GOT3 (cell line): ENCODE results near the gene SHISA2.
"Not testable (repeated sequence)": the region's sequence is repeated elsewhere in the genome, so short reads cannot be mapped to it uniquely, and the experiment has no call there.

Experiments
- DNase-seq: peaks from one replicate; lab custom pipeline; 2025; ENCODE audit warnings: mixed read lengths; lab: John Stamatoyannopoulos, UW

The SHISA2 gene

DNA sequence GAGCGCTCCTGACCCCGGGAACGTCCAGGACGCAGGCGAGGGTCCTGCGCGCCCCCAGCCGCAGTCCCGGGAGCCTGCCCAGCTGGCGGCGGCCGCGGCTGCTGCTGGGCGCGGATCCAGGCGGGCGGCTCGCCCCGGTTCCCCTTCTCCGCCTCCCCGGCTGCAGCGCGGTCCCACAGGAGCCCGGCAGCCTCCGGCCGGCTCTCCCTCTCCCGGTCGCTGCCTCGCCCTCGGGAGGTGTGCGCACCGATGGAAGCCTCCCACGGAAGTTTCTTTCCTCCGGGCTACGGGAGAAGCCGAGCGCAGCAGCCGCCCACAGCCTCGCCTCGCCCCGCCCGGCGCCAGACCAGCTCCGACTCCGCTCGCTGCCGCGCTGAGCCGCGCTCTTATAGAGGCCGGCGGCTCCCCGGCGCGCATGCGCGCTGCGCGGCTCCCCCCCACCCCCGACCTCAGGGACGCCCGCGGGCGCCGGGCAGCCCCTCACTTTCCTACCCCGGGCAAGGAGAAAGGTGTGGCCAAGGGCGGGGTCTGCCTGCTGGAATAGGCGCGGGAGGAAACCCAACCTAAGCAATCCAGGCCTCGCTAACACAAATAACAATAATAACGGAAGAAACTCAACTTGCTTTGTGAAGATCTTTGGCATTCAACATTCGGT is at the start of gene SHISA2:
Gene SHISA2, minus strand, starts transcription at position 360 of the 655 bp plus-strand sequence. CDS start 1,041 bp downstream, outside the sequence.
- DNase-seq = no peak

DNA sequence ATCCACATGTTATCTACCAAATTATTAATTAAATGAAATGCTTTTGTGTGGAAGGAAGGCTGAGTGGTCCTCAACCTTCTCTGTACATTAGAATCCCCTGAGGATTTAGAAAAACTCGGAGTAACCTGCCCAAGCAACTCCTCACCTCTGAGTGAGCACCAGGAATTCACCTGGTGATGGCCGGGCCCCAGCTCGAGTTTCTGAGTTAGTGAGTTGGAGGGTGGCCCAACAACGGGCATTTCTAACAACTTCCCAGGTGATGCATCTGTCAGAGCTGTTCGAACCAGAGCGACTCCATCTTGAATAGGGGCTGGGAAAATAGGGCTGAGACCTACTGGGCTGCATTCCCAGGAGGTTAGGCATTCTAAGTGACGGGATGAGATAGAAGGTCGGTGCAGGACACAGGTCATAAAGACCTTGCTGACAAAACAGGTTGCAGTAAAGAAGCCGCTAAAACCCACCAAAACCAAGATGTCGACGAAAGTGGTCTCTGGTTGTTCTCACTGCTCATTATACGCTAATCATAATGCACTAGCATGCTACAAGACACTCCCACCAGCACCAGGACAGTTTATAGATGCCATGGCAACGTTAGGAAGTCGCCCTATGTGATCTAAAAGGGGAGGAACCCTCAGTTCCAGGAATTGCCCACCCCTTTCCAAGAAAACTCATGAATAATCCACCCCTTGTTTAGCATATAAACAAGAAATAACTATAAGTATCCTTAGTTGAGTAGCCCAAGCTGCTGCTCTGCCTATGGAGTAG is 44.2 kb upstream of the SHISA2 start:
- DNase-seq = no peak

DNA sequence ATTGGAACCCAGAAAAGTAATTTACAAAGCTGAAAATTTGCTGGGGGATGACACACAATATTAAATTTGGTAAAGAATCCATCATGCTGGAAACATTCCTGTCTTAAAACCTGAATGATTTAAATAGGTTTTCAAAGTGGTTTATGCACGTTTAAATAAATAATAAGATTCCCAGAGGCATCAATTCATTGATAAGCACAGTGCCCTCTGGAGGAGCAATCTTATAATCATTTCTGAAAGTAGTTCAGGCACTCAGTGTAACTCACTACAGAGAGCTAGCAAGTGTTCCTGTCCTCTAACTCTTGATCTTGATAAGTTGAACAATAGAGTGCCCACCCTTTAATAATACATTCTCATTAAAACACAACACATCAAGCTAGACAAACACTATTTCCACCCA is 43.5 kb upstream of the SHISA2 start:
- DNase-seq = no peak

DNA sequence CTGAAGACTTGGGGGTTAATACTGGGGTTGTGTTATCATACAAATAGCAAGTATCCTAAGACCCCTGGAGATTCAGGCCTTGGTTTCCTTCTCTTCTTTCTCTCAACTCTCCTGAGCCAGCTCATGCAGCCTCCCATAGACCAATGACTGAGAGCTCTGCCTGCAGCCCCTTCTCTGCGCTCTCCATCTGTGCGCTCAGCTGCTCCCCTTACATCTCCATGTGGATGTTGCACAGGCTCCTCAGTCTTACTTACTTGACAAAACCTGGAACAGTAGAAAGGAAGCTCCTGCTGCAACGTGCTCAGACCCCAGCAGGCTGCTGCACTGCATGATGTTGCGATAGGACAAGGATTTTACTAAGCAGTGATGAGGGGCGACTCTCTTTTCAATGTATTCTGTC is 25.0 kb upstream of the SHISA2 start:
- DNase-seq = not testable (repeated sequence)

DNA sequence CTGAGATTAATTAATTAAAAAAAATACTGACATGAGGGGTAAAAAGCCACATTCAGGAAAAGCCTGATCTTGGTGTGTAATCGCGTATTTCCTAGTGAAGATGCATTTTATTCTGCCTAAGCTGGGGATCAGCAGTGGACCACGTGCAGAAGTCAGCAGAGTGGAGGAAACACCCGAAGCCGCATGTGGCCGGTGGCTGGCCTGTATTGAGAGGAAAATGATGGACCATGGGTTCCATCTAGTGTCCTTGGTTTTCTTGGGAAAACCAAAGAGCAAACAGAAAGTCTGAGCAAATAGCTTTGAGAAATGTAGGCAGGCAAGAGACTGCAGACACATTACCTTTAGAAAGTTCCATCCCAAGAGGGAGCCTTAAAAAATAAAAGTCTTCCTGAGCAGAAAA is 23.7 kb upstream of the SHISA2 start:
- no peak for DNase-seq

DNA sequence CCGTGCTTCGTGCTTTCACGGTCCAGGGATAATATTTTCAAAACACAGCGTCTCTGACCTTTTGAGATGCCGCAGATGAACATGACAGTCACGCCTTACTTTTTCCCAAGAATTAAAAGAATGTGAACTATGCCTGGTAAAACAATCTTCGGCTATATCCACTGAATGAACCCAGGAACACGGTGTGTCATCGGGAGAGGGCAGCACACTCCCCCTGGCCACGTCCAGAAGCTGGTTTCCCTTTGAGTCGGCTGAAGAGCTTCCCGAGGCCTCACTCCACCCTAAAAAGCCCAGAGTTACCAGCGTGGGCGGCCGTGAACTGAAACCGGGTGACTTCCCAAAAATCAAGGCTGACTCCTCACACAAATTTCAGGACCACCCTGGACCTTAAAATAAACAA is 22.9 kb upstream of the SHISA2 start:
- DNase-seq = no peak

DNA sequence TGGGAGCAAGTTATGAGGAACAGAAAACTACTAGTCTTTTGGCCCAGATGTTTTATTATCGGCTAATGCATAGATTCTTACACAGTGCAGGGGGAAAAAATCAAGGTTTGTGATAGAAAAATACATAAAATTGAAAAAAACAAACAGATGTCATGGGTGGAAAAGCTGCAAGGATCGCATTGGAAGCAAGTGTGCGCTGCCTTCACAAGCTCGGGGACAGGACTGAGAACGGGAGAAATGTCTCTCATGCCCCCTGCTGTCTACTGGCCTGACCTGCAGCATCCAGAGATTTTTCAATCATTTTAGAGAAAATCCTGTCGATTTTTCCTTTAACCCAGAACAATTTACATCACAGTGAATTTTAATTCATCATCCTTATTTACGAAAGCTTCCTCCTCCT is 20.5 kb upstream of the SHISA2 start:
- DNase-seq = not testable (repeated sequence)

DNA sequence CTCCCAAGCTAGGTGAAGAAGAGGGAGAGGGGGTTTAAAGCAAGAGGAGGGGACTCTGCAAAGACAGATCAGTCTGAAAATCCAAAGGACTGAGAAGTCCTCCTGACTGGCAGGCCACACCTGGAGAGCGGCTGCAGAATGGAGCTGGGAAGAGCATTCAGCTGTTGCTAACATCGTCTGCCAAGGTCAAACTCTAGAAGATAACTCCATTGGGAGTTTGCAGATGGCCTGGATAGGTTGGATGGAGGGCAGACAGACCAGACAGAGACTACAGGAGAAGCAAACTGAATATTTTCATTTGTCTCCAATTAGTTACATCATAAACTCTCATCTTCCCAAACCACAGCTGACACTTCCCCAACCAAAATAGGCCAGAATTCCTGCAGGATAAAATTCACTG is 19.9 kb upstream of the SHISA2 start:
- no peak for DNase-seq

DNA sequence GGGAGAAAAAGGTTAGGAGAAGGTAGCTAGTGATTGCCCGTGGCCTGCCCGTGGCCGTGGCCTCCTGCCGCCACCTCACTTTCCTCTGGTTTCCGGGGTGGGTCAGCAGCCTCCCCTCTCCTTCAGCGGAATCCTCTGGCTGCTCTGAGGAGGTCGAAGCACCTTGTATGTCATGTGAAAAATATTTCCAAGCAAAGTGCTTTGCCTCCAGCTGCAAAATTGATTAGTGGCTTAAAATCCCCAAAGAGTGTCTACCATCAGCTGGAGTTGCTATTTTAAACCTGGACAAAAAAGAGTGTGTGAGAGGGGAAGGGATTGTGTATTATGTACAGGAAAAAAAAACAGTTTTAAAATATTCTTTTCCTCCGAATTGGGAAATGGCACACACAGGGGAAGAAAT is 17.8 kb upstream of the SHISA2 start:
- DNase-seq = not testable (repeated sequence)

DNA sequence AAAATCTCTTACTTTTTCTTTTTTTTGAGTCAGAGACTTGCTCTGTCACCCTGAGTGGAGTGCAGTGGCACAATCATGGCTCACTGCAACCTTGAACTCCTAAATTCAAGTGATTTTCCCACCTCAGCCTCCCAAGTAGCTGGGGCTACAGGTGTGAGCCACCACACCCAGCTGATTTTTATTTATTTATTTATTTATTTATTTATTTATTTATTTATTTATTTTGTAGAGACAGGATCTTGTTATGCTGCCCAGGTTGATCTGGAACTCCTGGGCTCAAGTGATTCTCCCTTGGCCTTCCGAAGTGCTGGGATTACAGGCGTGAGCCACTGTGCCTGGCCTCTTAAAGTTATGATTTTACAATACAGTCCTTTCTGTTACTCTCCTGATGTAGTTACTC is 16.6 kb upstream of the SHISA2 start:
- not testable (repeated sequence) for DNase-seq

DNA sequence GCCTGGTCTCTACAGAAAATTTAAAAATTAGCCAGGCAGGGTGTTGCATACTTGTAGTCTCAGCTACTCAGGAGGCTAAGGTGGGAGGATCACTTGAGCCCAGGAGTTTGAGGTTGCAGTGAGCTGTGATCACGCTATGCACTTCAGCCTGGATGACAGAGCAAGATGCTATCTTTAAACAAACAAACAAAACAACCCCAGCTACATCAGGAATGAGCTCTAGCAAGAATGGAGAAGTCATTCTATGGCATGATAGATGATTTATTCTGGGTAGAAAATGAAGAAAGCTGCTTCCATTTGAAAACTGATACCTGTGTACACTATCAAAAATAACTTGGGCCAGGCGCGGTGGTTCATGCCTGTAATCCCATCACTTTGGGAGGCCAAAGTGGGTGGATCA is 15.8 kb upstream of the SHISA2 start:
- DNase-seq = no peak

DNA sequence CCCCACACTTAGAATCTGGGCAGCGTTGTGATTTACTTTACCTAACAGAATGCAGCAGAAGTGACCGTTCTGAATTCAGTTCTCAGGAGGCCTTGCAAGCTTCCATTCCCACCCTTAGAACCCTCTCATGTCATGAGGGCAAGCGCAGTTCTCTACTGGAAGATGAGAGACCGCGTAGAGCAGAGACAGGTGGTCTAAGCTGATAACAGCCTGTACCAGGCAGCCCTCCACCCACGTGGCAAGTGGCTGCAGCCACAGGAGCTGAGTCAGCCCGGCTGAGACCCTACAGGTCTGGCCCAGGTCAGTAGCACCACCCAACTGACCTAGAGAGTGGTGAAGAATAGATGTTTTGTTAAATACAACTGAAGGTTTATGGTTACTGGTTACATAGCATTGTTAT is 14.7 kb upstream of the SHISA2 start:
- not testable (repeated sequence) for DNase-seq

DNA sequence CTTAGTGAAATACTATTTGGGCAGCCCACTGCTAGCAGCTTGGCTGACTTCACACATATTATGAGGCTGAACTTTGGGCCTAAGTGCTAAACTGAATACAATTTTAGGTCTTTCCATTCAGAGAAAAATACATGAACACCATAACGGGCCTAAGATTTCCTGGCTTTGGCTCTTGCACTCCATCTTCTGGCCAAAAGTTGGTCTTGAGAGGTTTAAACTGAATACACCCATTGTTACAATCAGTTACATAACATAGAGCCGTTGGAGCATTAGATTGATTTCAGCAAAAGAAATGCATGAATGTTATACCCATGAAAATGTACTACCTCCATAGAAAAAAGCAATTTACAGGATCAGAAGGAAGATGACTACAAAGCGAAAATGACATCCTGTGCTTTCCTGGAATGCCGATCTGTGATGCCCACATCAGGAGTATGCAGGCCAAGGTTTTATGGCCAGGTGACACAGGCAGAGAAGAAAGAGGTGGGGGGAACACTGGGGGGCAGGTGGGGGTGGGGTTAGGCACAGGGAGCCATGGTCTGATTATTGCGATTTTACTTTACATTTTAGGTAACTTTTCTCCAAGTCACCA is 11.1 kb upstream of the SHISA2 start:
- DNase-seq = no peak

DNA sequence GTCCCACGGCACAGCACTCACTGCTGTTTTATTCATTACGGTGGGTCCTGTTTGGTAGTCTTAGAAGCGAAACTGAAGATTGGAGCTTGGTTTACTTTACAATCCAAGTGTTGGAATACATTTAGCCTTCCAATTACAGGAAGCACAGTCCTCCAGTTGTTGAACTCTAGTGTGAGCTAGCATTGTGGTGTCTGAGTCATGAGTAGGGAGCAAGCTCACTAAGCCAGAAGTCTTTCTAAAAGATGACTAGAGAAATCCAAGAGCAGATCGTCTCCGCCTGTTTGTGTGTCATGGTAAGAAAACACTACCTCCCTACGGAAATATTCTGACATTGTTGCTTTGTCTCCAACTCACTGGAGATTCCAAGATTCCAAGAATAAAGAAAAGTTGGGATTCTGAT is 10.1 kb upstream of the SHISA2 start:
- DNase-seq = no peak

DNA sequence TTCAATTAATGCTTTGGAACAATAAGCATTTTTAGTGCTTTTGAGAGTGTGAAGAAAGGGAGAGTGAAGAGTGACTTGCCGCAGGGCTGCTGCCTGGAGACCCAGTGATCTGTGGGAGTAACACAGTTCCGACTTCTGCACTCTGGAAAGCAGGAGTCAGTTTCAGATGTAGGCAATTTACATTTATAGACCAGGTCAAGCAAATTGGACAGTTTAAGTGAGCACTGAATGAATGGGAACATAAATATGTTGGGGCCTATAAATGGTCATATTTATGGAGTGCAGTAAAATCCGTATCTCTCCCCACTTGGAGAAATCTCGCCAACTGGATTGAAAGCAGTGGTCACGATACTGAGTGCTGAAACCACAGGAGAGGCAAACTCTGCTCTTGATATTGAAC is 9.4 kb upstream of the SHISA2 start:
- no peak for DNase-seq

DNA sequence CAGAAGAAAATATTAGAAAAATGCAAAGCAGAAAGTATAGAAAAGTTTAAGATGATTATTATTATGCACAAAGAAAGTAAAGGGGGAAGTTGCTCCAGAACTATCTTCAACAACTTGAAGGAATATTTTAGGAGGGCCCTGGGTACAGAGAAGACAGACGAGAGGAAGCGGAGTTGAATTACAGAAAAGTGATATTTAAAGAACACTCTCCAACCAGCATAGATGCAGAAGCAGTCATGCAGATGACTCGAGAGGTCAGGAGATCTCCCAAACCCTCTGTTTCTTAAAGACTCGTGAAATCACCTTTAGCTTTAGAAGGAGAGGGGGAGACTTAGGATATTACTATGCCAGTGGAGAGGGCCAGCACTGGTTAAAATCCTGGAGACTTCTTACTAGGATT is 8.5 kb upstream of the SHISA2 start:
- no peak for DNase-seq

DNA sequence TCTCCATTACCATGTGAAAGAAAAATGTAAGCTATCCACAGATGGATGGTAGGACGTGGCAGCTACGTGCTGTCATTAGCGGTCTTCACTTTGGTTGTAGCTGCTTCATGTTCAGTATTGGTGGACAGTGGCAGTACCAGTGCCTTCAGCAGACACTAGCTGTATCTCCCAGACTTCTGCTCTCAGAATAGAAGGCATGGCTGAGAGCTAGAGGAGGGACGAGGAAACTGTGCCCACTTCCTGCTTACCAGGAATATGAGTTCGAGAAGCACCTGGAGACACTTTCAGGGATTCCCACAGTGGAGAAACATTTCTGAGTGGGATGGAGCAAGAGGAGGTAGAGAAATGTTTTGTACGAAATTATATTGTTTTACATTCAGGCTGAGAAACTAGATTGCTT is 6.9 kb upstream of the SHISA2 start:
- DNase-seq = no peak

DNA sequence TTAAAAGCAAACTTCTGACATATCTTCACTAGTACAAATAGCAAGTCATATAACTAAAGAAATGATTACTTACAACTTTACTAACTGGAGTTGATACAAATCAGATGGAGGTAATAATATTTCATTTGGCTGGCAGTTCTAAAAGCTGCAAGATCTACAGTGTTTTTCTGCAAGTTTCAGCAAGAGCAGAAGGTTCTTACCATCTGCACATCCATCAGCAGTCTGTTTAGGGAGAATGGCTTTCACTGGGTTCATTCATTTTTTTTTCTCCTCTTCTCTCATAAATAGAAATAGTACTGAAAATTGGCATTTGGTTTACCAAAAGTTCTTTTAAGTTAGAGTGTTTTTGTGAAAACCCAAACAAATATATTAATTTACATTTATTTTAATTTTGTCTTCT is 3.1 kb upstream of the SHISA2 start:
- no peak for DNase-seq

DNA sequence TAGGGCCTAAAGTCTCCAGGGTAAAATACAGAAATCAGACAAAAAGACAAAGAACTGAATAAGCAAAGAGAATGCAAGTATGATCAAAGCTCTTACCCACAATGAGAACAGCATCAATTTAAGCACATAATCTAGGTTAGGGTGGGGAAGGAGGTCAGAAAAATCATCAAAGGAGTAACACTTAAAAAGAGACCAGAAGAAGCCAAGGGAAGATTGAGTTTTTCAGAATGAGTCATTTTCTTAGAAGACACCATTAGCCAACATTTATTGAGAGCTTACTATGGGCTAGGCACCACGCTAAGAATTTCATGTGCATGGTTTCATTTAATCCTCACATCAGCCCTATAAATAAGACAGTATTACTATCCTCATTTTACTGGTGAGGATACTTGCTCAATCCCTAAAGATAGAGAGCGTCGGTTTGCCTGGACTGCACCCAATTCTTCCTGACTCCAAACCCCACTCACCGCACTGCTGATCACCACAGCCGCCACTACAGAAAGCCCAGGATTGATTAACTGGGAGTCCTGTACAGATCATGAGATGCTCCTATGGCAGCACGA is 1.7 kb upstream of the SHISA2 start:
- no peak for DNase-seq

DNA sequence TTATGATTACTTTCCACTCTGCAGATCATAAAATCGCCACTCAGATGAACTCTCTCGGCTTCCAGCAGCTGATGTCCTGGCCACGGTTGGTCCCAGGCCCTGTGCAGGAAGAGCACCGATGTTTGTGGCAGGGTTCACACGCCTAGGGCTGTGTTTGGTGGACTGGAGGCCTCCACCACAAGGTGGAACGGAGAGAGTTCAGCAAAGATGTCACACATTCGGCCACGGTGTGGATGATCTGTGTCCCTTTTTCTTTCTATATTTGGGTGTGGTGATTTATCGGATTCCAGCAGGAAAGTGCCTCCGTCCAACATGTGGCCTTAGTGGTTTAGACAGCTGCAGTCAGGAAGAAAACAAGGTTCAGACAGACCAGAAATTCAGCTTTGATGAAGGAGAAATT is 521 bp upstream of the SHISA2 start:
- no peak for DNase-seq

DNA sequence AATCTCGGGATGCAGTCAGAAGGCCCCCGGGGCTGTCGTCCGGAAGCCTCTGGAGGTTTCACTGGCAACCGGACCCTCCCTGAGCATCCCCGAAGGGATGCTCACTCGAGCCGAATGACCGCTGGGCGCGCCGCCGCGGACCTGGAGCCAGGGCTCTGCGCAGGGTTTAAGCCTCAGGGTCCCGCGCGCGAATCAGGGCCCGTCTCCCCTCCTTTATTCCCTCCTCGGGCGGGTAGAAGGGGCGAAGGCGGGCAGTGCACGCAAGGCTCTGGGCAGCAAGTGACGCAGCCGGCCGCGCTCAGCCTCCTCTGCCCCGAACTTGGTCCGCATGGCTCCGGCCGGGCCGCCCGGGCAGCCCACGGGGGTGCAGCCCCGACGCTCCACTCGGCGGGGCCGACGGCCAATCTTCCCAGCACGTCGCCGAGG is 572 bp downstream of the SHISA2 start:
- no peak for DNase-seq

DNA sequence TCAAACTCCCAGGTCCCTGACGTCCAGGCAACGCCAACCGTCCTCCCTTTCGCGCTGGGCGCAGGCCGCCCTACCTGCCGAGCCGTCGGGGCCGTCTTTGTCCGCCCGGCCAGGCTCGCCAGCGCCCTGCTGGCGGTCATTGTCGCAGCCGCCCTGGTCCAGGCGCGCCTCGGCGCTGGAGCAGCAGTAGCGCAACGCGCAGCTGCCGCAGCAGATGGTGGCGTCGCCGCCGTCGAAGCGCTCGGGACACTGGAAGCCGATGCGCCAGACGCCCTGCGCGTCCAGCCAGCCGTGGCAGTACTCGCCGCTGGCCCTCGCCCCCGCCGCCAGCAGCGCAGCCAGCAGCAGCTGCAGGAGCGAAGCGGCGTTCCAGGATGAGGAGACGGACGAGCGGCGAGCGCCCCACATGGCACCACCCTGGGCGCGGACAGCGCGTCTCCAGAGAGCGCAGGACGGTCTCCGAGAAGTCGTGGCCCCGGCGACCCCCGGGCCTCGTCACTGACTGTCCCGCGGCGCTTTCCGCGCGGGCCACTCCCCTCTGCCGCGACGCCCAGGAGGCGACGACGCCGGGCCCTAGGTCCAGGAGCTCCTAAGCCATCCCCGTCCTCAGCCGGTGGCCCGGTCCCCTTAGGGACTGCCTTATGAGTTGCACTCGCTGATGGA is 1.1 kb downstream of the SHISA2 start:
- DNase-seq = no peak
